IMR-90 (cell line): Measurements from ENCODE around the gene KRT77. TPM values are rescaled to one million over a fixed set of nuclear protein-coding genes. Genes with fewer than 3 reads are reported as not detected.

Source experiments
- ATAC-seq: fragments of 200-7000 bp; cut with Tn5 transposase; 2 replicates; pipeline ENCODE4 v1.9.1; 2020; ENCODE audit warnings: low read depth, mild to moderate bottlenecking, moderate library complexity
- BruUV-seq: library from RNA; stranded (reverse); fragments of 400-500 nt; replicated peaks from 2 replicates; lab custom pipeline; 2021; lab: Mats Ljungman, UMichigan
- CTCF ChIA-PET: fragments of 300-600 bp; formaldehyde crosslinking; extraction: SDS; loops from one replicate; lab custom pipeline; 2021; ENCODE audit warnings: antibody characterized with exemption; lab: Yijun Ruan, JAX
- POLR2A ChIA-PET: fragments of 300-600 bp; sonication (Branson Sonifier 250); formaldehyde crosslinking; loops from one replicate; lab custom pipeline; 2022; ENCODE audit warnings: antibody characterized with exemption; ENCODE audit not compliant: unreplicated experiment; lab: Charles Lee
- DNase-seq: peaks from one replicate; pipeline ENCODE4 v3.0.0; 2013
- H2AFZ ChIP-seq: replicated peaks from 2 replicates; pipeline ENCODE3; 2013; ENCODE audit warnings: low read length, mild to moderate bottlenecking; ENCODE audit not compliant: poor library complexity
- H2AK5ac ChIP-seq: 2 replicates; pipeline ENCODE4 v1.6.1; 2013; ENCODE audit warnings: low read depth, low read length, inconsistent platforms
- H2AK9ac ChIP-seq: replicated peaks from 2 replicates; pipeline ENCODE3; 2013; ENCODE audit warnings: mild to moderate bottlenecking, low read depth, low read length, moderate library complexity; ENCODE audit not compliant: poor library complexity
- H2BK120ac ChIP-seq: 2 replicates; pipeline ENCODE4 v1.6.1; 2013; ENCODE audit warnings: low read depth, low read length, inconsistent platforms
- H2BK15ac ChIP-seq: 3 replicates; pipeline ENCODE4 v1.6.1; 2013; ENCODE audit warnings: low read depth, low read length, inconsistent platforms
- H2BK20ac ChIP-seq: 2 replicates; pipeline ENCODE4 v1.6.1; 2013; ENCODE audit warnings: low read depth, mild to moderate bottlenecking, inconsistent platforms, low read length, moderate library complexity
- H2BK5ac ChIP-seq: 2 replicates; pipeline ENCODE4 v1.6.1; 2013; ENCODE audit warnings: mild to moderate bottlenecking, low read depth, low read length, inconsistent platforms; ENCODE audit not compliant: poor library complexity, severe bottlenecking
- H3K14ac ChIP-seq: replicated peaks from 2 replicates; pipeline ENCODE4 v1.6.1; 2013; ENCODE audit warnings: low read depth, low read length, inconsistent platforms
- H3K18ac ChIP-seq: 2 replicates; pipeline ENCODE4 v1.6.1; 2013; ENCODE audit warnings: low read depth, low read length, control low read depth
- H3K23ac ChIP-seq: 2 replicates; pipeline ENCODE4 v1.6.1; 2013; ENCODE audit warnings: low read depth, low read length, inconsistent platforms
- H3K27ac ChIP-seq: 2 replicates; pipeline ENCODE4 v1.5.1; 2013; ENCODE audit warnings: mild to moderate bottlenecking, control low read depth, low read length; ENCODE audit not compliant: insufficient read depth
- H3K27me3 ChIP-seq: 2 replicates; pipeline ENCODE4 v1.6.1; 2013; ENCODE audit warnings: low read length; ENCODE audit not compliant: control insufficient read depth, insufficient read depth
- H3K36me3 ChIP-seq: 2 replicates; pipeline ENCODE4 v1.6.1; 2013; ENCODE audit warnings: low read length, mixed read lengths; ENCODE audit not compliant: control insufficient read depth, insufficient read depth
- H3K4ac ChIP-seq: 2 replicates; pipeline ENCODE4 v1.6.1; 2013; ENCODE audit warnings: low read depth, low read length, inconsistent platforms
- H3K4me1 ChIP-seq: 2 replicates; pipeline ENCODE4 v1.6.1; 2013; ENCODE audit warnings: low read length, mixed read lengths; ENCODE audit not compliant: control insufficient read depth, insufficient read depth
- H3K4me2 ChIP-seq: 2 replicates; pipeline ENCODE4 v1.6.1; 2013; ENCODE audit warnings: low read depth, mild to moderate bottlenecking, control low read depth, low read length, moderate library complexity
- H3K4me3 ChIP-seq: 2 replicates; pipeline ENCODE4 v1.5.1; 2013; ENCODE audit warnings: low read depth, mild to moderate bottlenecking, control low read depth, low read length, moderate library complexity; ENCODE audit not compliant: insufficient read depth
- H3K56ac ChIP-seq: 2 replicates; pipeline ENCODE4 v1.6.1; 2013; ENCODE audit warnings: low read length, inconsistent platforms; ENCODE audit not compliant: insufficient read depth; ENCODE audit errors: extremely low read depth
- H3K79me1 ChIP-seq, 2 experiments: 2 replicates each; pipeline ENCODE4 v1.6.1; 2013; ENCODE audit warnings: low read length in 2 of 2, inconsistent platforms in 1 of 2, low read depth in 1 of 2
- H3K9ac ChIP-seq: 2 replicates; pipeline ENCODE4 v1.6.1; 2013; ENCODE audit warnings: low read depth, low read length, control low read depth
- H3K9me1 ChIP-seq: 2 replicates; pipeline ENCODE4 v1.6.1; 2013; ENCODE audit warnings: low read length, inconsistent platforms; ENCODE audit not compliant: insufficient read depth
- H3K9me3 ChIP-seq: 2 replicates; pipeline ENCODE4 v1.6.1; 2013; ENCODE audit warnings: low read length; ENCODE audit not compliant: control insufficient read depth, insufficient read depth
- H4K20me1 ChIP-seq: 2 replicates; pipeline ENCODE4 v1.6.1; 2013; ENCODE audit warnings: low read length, inconsistent platforms; ENCODE audit not compliant: insufficient read depth
- H4K5ac ChIP-seq: 2 replicates; pipeline ENCODE4 v1.6.1; 2013; ENCODE audit warnings: mild to moderate bottlenecking, low read depth, low read length, control low read depth
- H4K8ac ChIP-seq, 2 experiments: 2 replicates each; pipeline ENCODE4 v1.6.1; 2013; ENCODE audit warnings: low read depth in 2 of 2, low read length in 2 of 2, control low read depth in 1 of 2, inconsistent platforms in 1 of 2
- H4K91ac ChIP-seq: 2 replicates; pipeline ENCODE4 v1.6.1; 2013; ENCODE audit warnings: low read depth, low read length, inconsistent platforms; ENCODE audit not compliant: insufficient read depth
- ELK1 ChIP-seq: fragments of 150-350 bp; IDR thresholded peaks from 2 replicates; pipeline ENCODE4 v1.6.1; 2016; ENCODE audit warnings: low read depth, mild to moderate bottlenecking, low read length, moderate library complexity, borderline replicate concordance
- USF2 ChIP-seq: fragments of 150-350 bp; IDR thresholded peaks from 2 replicates; pipeline ENCODE4 v1.6.1; 2017; ENCODE audit warnings: mild to moderate bottlenecking, antibody characterized with exemption, low read length, low read depth
- WGBS, 2 experiments: methylation state at CpG; one replicate each; pipeline versions ENCODE4 v1.1.5 to v1.1.7; 2013; ENCODE audit warnings: missing lambda C conversion rate in 2 of 2; ENCODE audit not compliant: insufficient read length in 1 of 2; ENCODE audit errors: extremely low coverage in 2 of 2; 5-methylcytosine and 5-hydroxymethylcytosine counted together
- dilution Hi-C: fragments of 300-500 bp; cut with HindIII; formaldehyde crosslinking; loops from one replicate; pipeline ENCODE4 v1.14.3; 2018; ENCODE audit warnings: low sequenced_read_pairs; ENCODE audit not compliant: unreplicated experiment
- in situ Hi-C: fragments of 300-500 bp; cut with MboI; formaldehyde crosslinking; loops from 3 replicates; pipeline ENCODE4 v1.14.3; 2019; ENCODE audit warnings: low sequenced_read_pairs, inconsistent platforms, mixed read lengths
- intact Hi-C: fragments of 100-400 bp; cut with micrococcal nuclease; formaldehyde crosslinking; loops from 2 replicates; pipeline ENCODE4 v1.10.0; 2022
- polyA plus RNA-seq, 3 experiments: library from polyadenylated mRNA; depleted of rRNA; stranded (reverse); fragments of >200 nt; gene quantifications; 2 replicates each; pipeline ENCODE4 v1.2.3, GENCODE V29; 2012; ENCODE audit warnings: low replicate concordance in 1 of 3
- total RNA-seq: library from RNA; depleted of rRNA; stranded (reverse); fragments of >200 nt; gene quantifications from 2 replicates; pipeline ENCODE4 v1.2.3, GENCODE V29; 2012

KRT77 gene
- total and polyA plus RNA-seq, 2 of the 4 experiments (the other 2 are of a cell fraction), result not detected

GRCh38 chr12:52645120-52645761 is 58.1 kb downstream of the KRT77 start:
- no peak overlapping the region for H4K8ac ChIP-seq
- DNase-seq, result no peak
- no peak overlapping the region for H3K9ac ChIP-seq
- 35% methylated on average over 2 of the region's 7 CpGs; no CpG with 5 or more reads in 1 of the 2 experiments for WGBS, 2 experiments
- no peak overlapping the region for H3K14ac ChIP-seq
- no peak overlapping the region for H2BK20ac ChIP-seq
- no peak overlapping the region for H2AK5ac ChIP-seq
- no peak overlapping the region for H2BK15ac ChIP-seq
- H3K36me3 ChIP-seq, result no peaks in the 10 kb centered on the region
- no peak overlapping the region for H2AK9ac ChIP-seq
- H4K20me1 ChIP-seq, result no peaks in the 10 kb centered on the region
- no peaks in the 10 kb centered on the region for H3K9me1 ChIP-seq
- no peak overlapping the region for H3K56ac ChIP-seq
- H3K4ac ChIP-seq, result no peak overlapping the region
- H3K27ac ChIP-seq, result no peak overlapping the region
- H2AFZ ChIP-seq, result no peak overlapping the region
- no peak overlapping the region for H3K18ac ChIP-seq
- in situ Hi-C loops, result no loop called here
- intact Hi-C loops, result no loop called here
- POLR2A ChIA-PET, result no interaction called here
- no peak for TF ChIP-seq ELK1
- TF ChIP-seq USF2, result no peak
- H2BK120ac ChIP-seq, result no peak overlapping the region
- H3K23ac ChIP-seq, result no peak overlapping the region
- BruUV-seq, result no TSS peak
- H3K4me1 ChIP-seq, result no peaks in the 10 kb centered on the region
- H2BK5ac ChIP-seq, result no peak overlapping the region
- H4K91ac ChIP-seq, result no peak overlapping the region
- peaks cover 35% of the 10 kb centered on the region for H3K27me3 ChIP-seq
- CTCF ChIA-PET, result no interaction called here
- H3K4me3 ChIP-seq, result no peak overlapping the region
- dilution Hi-C loops, result no loop called here
- no peaks in the 10 kb centered on the region for H3K79me1 ChIP-seq
- no peak for ATAC-seq
- no peaks in the 10 kb centered on the region for H3K9me3 ChIP-seq
- no peak overlapping the region for H3K4me2 ChIP-seq
- H4K5ac ChIP-seq, result no peak overlapping the region
